HG02759 (cell line): ENCODE data around the gene OR4E1.
"Not testable (repeated sequence)": the region's sequence is repeated elsewhere in the genome, so short reads cannot be mapped to it uniquely, and the experiment has no call there.

Experiments used
- ATAC-seq: cut with Tn5 transposase; IDR thresholded peaks from one replicate; pipeline ENCODE4 v1.9.1; 2021; ENCODE audit warnings: mild to moderate bottlenecking, moderate library complexity; ENCODE audit not compliant: unreplicated experiment

Gene OR4E1

GRCh38 chr14:21673718-21674117 is at the start of gene OR4E1:
Gene OR4E1, minus strand, starts transcription at chr14:21673818. Its CDS starts 2,883 bp downstream, at chr14:21670935.
- ATAC-seq, result no peak

DNA sequence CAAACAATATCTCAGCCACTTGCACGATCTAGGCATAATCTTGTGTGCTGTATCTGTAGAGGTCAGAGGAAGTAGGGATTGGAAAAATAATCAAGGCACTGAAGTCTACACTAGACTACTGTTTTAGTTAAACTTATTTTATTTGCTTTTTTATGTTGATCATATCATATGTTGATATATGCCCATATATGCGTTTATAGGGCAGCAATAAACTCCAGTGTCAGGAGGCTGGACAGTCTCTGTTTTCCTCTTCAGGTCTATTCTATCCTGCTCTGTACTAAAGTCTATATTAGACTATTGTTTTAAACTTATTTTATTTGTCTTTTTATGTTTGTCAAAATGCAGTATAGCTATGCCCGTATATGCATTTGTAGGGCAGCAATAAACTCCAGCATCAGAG is 47.9 kb upstream of the OR4E1 start:
- no peak for ATAC-seq

DNA sequence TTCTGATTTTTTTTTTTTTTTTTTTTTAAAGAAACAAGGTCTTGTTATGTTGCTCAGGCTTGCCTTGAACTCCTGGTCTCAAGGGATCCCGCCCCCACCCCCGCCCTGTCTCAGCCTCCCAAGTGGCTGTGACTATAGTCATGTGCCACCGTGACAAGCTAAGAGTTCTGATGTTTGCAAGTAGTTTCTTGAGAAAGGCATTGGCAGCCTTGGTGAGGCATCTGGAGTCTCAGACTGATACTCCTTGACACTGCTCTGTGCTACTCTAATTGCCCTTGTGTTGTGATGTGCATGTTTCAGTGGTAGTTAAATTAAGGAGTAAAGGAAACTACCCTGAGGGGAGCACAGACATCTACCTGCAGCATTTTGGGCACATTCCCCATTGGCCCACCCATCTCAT is 46.2 kb upstream of the OR4E1 start:
- ATAC-seq, result no peak

DNA sequence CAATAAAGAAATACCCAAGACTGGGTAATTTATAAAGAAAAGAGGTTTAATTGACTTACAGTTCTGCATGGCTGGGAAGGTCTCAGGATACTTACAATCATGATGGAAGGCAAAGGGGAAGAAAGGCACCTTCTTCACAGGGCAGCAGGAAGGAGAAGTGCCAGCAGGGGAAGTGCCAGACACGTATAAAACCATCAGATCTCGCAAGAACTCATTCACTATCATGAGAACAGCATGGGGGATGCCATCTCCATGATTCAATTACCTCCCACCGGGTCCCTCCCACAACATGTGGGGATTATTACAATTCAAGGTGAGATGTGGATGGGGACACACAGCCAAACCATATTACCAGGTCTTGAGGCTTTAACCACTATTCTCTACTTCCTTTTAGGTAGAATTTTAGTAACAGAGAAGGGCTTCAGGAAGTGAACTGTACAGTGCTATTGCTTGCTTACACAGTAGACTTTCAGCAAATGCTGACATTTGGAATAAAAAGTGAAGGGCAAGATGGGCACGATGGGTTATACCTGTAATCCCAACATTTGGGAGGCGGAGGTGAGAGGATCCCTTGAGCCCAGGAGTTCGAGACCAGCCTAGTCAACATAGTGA is 40.8 kb upstream of the OR4E1 start:
- ATAC-seq, result no peak

DNA sequence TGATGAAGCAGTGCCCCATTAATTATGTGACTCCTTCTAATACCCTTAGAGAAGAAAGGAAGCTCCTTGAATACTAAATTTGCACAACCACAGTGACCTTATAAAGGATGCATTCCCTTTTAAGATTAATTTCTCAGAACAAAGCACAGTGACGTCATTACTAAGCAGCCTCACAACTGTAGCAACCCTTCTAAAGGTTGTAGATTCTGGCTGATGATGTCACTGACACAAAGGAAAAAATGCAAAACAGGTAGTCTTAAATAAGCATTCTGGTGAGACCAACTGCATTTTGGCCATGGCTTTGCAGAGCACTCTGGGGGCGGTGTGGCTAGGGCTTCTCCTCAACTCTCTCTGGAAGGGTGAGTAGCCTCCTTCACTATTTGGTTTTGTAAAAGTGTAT is 38.4 kb upstream of the OR4E1 start:
- no peak for ATAC-seq

DNA sequence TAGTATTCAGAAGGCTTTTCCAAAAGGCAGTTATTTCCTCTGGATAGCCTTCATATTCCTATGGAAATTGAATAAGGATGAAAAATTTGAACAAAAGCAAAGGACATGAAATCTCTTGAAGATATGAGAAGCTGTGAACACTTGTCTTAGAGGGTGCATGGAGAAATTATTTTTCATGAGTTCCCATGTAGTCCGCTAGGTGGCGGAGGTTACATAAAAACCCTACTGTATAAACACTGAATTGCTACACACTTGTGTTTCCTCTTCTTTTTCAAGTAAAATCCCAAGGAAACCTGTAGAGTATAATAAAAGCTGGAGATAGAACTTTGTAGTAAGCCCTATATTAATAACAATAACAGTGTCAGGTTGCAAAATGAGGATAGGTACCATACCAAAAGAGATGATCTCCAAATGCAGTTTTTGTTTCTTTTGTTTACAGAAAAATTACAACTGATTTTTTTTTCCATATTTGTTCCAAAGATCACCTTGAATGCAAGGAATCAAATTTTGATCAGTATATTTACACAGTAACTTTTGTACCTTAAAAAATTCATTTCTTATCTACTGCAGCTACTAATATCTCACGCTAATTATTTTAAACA is 37.8 kb upstream of the OR4E1 start:
- ATAC-seq, result no peak

- ATAC-seq, result no peak
These were observed 30.7 kb upstream of the OR4E1 start for GRCh38 chr14:21704338-21704737.

DNA sequence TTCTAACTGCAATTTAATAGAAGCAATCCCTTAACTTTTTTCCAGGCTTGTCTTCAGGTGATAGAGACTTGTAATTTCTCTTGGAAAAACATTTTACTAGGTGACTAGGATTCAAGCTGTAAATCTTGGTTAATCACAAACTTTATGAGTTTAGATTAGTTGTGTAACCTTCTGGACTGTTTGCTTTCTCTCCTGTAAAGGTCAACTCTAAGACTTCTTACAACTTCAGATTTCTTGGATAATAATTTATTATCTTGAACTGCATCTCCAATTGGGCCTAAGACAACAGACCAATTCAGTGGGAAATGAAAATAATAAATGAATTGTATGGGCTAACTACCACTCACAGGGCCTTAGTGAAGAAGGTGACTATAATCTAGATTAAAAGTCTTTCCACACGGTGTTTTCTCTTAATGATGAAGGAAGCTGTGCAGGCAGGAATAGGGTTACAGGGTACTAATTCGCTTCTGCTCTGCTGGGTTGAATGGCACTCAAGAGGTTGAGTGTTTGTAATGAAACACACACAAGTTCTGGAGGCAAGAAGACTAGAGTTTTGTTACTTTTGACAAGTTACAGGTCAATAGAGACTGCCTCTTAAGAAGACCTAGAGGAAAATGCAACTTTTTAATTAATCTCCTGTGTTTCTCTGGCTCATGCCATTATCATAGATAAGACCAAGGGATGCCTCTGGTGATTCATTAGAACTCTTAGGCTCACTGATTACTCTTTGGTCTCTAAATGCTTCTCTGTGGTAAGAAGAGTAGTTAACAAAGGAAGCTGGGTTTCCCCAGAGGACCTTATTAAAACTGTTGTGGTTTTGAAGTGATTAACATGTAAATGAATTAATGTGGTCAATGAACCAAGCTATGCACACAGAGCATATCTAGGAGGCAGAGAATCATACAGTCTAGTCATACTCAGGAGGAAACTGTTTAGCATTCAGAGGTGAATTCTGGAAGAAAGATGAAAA is 30.0 kb upstream of the OR4E1 start:
- ATAC-seq, result no peak

DNA sequence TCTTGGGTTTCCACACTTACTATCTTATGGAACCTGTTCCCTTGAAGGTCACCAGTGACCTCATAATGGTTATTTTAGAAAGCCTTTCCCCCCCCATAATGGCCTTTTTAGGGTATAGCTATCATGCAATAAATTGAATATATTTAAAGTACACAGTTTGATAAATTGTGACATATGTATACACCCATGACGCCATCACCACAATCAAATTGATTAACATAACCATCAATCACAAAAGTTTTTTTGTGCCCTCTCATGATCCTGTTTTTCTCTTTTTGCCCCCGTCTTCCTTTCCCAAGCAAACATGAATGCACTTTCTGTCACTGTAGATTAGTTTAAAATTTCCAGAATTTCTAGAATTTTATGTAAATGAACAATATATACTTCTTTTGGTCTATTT is 28.7 kb upstream of the OR4E1 start:
- no peak for ATAC-seq

DNA sequence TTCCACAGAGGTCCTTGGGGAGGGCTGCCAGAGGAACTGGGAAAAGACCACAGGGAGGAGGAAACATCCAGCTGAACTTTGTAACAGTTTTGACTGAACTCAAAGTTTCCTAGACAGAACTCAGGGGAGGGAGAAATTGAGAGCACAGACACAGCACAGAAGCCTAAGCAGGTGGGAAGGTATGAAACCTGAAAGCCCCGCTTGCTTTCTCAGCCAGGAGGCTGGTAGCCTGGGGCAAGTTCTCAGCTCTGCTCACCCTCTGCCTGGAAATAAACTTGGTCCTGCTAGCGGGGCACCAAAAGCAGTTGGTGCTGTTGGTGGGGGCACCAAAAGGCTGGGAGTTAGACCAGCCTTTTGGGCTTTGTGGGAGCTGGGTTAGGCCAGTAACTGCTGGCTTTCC is 25.9 kb upstream of the OR4E1 start:
- no peak for ATAC-seq

GRCh38 chr14:21698538-21698937 is 24.9 kb upstream of the OR4E1 start:
- not testable (repeated sequence) for ATAC-seq

DNA sequence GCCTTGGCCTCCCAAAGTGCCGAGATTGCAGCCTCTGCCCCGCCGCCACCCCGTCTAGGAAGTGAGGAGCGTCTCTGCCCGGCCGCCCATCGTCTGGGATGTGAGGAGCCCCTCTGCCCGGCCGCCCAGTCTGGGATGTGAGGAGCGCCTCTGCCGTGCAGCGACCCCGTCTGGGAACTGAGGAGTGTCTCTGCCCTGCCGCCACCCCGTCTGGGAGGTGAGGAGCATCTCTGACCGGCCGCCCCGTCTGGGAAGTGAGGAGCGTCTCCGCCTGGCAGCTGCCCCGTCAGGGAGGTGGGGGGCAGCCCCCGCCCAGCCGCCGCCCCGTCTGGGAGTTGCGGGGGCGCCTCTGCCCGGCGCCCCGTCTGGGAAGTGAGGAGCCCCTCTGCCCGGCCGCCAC is 24.0 kb upstream of the OR4E1 start:
- not testable (repeated sequence) for ATAC-seq

DNA sequence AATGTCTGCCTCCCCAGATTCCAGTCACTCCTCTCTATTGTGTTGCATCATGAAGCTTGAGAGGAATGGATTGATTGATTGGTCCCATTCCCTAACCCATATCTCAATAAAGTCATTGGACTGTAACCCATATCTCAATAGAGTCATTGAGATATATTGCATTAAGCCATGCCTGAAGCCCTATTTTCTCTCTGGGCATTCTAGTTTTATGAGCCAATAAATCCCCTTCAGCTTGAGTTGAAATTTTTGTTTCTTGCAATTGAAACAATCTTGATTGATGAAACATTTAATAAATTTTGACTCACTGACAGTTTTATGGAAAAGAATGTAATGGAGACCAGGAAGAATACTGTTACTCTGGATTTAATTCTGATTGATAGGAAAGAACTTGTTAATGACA is 20.8 kb upstream of the OR4E1 start:
- ATAC-seq, result no peak

GRCh38 chr14:21686468-21686867 is 12.8 kb upstream of the OR4E1 start:
- ATAC-seq, result no peak

DNA sequence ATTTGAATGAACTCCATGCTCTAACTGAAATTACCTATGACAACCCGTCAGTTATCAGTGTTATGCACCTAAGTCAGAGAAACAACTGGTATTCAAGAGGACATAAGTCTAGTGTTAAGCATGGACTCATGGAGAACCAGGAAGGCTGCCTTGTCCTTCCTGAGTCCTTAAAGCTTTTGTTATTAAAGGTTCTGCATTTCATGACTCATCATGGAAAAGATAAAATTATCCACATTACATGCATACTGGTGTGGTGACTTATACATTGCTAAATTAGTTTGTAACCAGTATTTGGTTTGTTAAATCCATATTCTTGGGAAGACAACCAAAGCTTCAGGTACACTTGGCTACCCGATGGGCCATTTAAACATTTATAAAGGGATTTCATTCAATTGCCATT is 6.5 kb upstream of the OR4E1 start:
- ATAC-seq, result no peak

DNA sequence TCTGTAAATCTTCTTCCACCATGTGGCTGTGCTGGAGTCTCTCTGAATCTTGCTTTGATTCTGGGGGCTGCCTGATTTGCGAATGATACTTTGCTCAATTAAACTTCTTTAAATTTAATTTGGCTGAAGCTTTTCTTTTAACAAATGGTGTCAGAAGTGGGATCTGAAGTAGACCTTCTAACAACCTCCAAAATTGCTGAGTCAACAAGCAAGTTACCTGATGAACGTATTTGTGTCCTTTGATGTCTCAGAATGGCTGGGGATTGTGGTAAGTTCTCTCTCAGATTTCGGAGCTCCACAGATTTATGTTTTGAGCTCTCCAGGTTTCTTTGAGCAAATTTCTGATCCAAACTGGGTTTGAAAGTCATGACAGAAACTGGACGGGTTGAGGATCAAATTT is 1.9 kb upstream of the OR4E1 start:
- no peak for ATAC-seq

- no peak for ATAC-seq
These were observed 1.5 kb downstream of the OR4E1 start for GRCh38 chr14:21672116-21672515.

DNA sequence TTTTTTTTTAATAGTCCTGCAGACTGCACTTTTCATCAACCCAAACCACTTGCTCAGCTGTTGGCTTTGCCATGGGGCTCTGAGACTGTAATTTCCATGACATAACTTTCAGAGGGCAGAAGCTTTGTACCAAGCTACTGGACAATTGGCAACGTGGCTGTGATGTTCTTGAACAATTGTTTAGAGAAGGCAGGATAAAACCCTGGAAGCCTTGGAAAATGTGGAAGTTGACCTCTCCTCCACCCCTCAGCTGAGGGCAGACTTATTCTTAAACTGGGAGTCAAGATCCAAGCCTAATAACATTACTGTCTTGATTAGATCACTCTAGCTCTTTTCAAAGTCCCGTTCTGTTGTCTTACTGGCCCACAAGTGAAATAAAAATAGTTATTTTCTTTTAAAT is 2.2 kb downstream of the OR4E1 start:
- ATAC-seq, result no peak

- no peak for ATAC-seq
These were observed 4.3 kb downstream of the OR4E1 start for GRCh38 chr14:21669284-21669683.

- ATAC-seq, result no peak
These were observed 5.2 kb downstream of the OR4E1 start for GRCh38 chr14:21668377-21668776.

DNA sequence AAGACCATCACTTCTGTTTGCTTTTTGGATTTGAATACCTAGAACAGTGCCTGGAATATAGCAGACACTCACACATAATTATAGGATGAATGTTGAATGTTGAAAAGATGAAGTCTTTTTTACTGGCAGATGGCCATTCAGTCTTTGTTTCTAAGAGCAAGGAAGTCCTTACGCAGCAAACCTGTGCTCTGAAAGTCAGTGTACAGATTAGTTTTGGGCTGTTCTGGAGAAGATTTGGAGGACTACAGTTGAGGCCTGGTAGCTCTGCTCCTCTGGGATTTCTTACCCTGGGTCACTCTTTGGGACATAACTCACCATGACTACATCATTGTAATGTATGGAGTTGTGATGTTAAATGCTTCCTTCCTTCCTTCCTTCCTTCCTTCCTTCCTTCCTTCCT is 16.6 kb downstream of the OR4E1 start:
- no peak for ATAC-seq

DNA sequence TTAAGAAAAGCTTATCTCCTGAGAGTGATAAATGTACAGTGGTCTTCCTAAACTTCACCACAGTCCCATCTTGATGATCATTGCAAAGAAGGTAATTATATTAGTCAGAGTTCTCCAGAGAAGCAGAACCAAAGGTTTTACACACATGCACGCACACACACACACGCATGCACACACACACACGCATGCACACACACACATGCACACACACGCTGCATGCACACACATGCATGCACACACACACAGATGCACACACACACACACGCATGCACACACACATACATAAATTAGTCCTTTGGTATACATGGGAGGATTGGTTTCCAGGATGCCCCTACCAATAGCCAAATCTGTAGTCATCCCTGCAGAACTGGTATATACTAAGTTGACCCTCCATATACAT is 19.4 kb downstream of the OR4E1 start:
- ATAC-seq, result no peak
